RWPE2 (cell line): ENCODE data around the gene CAST.

Experiments used
- ATAC-seq: fragments of 200-7000 bp; cut with Tn5 transposase; 3 replicates; pipeline ENCODE4 v1.9.1; 2021; ENCODE audit warnings: low read depth
- DNase-seq: peaks from one replicate; pipeline ENCODE4 v3.0.0-alpha.2; 2020; ENCODE audit warnings: low spot score
- H3K27ac ChIP-seq: fragments of 450-650 bp; 2 replicates; pipeline ENCODE4 v1.5.1; 2017; ENCODE audit warnings: mild to moderate bottlenecking; ENCODE audit not compliant: poor library complexity, severe bottlenecking
- H3K27me3 ChIP-seq: fragments of 250-450 bp; sonication (Bioruptor Pico); 2 replicates; pipeline ENCODE4 v1.5.1; 2021; ENCODE audit warnings: mild to moderate bottlenecking, moderate library complexity; ENCODE audit not compliant: insufficient read depth, poor library complexity, severe bottlenecking
- H3K36me3 ChIP-seq: fragments of 250-450 bp; sonication (Bioruptor Pico); 2 replicates; pipeline ENCODE4 v1.5.1; 2020; ENCODE audit warnings: low read depth, mild to moderate bottlenecking, moderate library complexity
- H3K4me1 ChIP-seq: fragments of 250-450 bp; sonication (Bioruptor Pico); 2 replicates; pipeline ENCODE4 v1.5.1; 2021; ENCODE audit warnings: mild to moderate bottlenecking, moderate library complexity; ENCODE audit not compliant: insufficient read depth, poor library complexity, severe bottlenecking
- H3K4me3 ChIP-seq: fragments of 250-450 bp; sonication (Bioruptor Pico); 2 replicates; pipeline ENCODE4 v1.5.1; 2021; ENCODE audit warnings: mild to moderate bottlenecking, moderate library complexity; ENCODE audit not compliant: severe bottlenecking
- H3K9me3 ChIP-seq: fragments of 250-450 bp; sonication (Bioruptor Pico); 2 replicates; pipeline ENCODE4 v1.5.1; 2021; ENCODE audit warnings: mild to moderate bottlenecking, moderate library complexity; ENCODE audit not compliant: severe bottlenecking
- TF ChIP-seq, protein P1 (sequence below): fragments of 450-650 bp; IDR thresholded peaks from one replicate; pipeline ENCODE4 v1.5.1; 2017; ENCODE audit warnings: mild to moderate bottlenecking, moderate library complexity; ENCODE audit not compliant: poor library complexity, severe bottlenecking

The CAST gene

DNA sequence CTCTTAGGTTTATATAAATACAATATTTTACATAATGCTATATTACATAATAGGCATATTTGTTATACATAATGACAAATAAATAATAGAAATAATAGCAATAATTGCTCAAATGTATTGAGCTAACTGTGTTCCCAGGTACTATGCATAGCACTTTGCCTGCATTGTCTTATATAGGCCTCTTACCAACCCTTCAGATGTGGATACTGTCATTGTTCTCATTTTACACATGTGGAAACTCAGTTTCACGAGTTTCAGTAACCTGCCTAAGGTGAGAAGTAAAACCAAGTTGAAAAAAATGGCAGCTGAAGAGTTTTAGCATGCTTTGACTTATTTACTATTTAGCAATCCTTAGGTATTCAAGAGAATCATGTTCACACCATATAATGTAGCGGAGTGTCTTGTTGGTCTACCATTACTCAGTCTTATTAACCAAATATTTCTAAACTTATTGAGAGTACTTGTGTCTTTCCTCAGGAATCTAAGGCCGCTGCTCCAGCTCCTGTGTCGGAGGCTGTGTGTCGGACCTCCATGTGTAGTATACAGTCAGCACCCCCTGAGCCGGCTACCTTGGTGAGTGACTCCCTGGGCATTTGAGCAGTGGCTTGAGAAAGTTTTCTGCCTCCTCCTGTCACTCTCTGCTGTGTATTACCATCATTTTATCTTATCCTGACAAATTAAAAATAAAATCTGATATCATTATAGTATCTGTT is 88.1 kb downstream of the CAST start:
- no peaks in the 10 kb centered on the region for H3K9me3 ChIP-seq
- H3K27ac ChIP-seq = no peak overlapping the region
- ATAC-seq (no peak), DNase-seq (no peak)
- TF ChIP-seq, protein P1, sequence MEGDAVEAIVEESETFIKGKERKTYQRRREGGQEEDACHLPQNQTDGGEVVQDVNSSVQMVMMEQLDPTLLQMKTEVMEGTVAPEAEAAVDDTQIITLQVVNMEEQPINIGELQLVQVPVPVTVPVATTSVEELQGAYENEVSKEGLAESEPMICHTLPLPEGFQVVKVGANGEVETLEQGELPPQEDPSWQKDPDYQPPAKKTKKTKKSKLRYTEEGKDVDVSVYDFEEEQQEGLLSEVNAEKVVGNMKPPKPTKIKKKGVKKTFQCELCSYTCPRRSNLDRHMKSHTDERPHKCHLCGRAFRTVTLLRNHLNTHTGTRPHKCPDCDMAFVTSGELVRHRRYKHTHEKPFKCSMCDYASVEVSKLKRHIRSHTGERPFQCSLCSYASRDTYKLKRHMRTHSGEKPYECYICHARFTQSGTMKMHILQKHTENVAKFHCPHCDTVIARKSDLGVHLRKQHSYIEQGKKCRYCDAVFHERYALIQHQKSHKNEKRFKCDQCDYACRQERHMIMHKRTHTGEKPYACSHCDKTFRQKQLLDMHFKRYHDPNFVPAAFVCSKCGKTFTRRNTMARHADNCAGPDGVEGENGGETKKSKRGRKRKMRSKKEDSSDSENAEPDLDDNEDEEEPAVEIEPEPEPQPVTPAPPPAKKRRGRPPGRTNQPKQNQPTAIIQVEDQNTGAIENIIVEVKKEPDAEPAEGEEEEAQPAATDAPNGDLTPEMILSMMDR = no peak
- no peak overlapping the region for H3K4me3 ChIP-seq
- H3K4me1 ChIP-seq = no peaks in the 10 kb centered on the region
- no peaks in the 10 kb centered on the region for H3K27me3 ChIP-seq
- peaks cover 100% of the 10 kb centered on the region for H3K36me3 ChIP-seq

DNA sequence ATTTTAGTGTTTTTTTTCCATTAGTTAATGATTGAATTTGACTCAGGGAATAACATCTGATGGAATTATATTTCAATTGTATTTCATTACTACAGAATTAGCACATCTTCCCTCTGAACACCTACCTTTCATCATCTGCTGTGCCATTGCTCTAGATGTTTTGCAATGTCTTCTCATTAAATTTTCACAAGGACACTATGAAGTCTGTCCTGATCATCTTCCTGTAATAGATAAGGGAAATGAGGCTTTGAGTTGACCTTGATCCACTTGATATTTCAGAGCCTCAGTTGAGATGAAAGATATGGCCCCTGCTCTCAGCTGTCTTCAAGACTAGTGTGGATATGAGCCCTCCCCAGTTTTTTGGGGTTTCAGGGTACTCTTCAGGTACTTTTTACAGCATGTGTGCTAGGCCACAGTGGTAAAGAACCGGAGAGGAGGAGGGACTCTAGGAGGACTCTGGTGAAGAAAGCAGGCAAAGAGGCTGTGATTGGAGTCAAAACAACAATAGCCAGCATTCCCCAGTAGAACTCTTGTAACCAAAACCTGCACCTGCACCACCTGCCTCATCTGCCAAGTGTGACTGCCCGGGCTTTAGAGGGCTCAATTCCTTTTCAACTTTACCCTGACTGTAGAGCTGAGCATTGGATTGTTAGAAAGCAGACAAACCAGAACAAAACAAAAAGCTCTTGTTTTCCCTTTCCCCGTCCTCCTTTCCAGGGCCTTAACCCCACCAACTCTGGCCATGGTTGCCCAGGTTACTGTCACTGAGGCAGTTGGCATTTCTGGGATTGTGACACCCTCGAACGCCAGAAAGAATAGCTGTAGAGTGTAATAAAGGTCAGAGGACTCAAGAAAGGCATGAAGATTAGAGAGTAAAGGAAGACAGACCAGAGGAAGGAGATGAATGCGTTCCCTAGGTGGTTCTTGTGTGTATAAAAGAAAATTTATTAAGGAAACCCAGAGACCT is 89.3 kb downstream of the CAST start:
- no peaks in the 10 kb centered on the region for H3K9me3 ChIP-seq
- no peaks in the 10 kb centered on the region for H3K27me3 ChIP-seq
- no peaks in the 10 kb centered on the region for H3K4me1 ChIP-seq
- no peak overlapping the region for H3K4me3 ChIP-seq
- DNase-seq (no peak), ATAC-seq (peak; percentile 24; the same call in 1 of the 3 replicates)
- peaks cover 100% of the 10 kb centered on the region for H3K36me3 ChIP-seq
- H3K27ac ChIP-seq = no peak overlapping the region
- TF ChIP-seq, protein P1 = no peak

DNA sequence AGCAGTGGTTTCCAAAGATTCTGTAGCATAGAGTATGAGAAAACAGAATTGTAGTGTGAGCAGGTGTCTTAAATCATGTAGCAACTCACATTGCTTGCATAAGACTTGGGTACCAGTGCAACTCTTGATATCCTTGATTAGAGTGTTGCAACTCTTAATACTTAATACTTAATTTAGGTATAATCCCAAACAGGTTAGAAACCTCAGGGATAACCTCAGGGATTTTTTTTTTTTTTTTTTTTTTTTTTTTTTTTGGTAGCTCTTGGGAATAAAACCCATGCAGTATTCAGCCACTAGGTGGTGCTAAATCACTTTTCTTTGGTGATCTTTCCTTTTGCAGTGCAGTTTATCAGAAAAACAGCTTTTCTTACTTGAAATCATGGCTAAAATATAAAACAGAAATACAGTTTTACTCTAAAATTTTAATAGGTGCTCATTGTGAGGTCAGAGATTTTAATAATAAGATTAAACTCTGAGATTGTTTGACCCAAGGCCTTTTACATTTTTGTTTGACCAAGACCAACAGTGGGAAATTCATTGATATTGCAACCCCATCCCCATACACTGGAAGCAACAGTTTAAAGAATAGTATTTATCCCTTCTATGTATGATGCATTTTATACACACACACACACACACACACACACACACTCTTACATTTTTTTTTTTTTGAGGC is 90.3 kb downstream of the CAST start:
- no peak overlapping the region for H3K27ac ChIP-seq
- no peak overlapping the region for H3K4me3 ChIP-seq
- DNase-seq = no peak
- no peak for ATAC-seq
- H3K9me3 ChIP-seq = no peaks in the 10 kb centered on the region
- H3K36me3 ChIP-seq = peaks cover 100% of the 10 kb centered on the region
- H3K4me1 ChIP-seq = no peaks in the 10 kb centered on the region
- no peaks in the 10 kb centered on the region for H3K27me3 ChIP-seq
- TF ChIP-seq, protein P1 = peak; percentile 90

DNA sequence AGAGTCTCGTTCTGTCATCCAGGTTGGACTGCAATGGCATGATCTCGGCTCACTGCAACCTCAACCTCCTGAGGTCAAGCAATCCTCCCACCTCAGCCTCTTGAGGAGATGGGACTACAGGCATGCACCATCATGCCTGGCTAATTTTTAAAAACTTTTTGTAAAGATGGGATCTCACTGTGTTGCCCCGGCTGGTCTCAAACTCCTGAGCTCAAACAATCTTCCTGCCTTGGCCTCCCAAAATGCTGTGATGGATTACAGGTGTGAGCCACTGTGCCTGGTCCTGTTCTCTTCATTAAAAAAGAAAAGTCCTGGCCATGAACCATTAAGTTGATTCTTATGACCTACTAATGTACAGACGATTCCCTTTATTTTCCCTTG is 90.8 kb downstream of the CAST start:
- no peak for ATAC-seq
- Histone ChIP-seq H3K36me3 (peaks cover 100% of the 10 kb centered on the region), H3K27ac (no peak overlapping the region), H3K4me3 (no peak overlapping the region), H3K9me3 (no peaks in the 10 kb centered on the region), H3K27me3 (no peaks in the 10 kb centered on the region), H3K4me1 (no peaks in the 10 kb centered on the region)
- TF ChIP-seq, protein P1 = no peak
- no peak for DNase-seq
